ENCODE measurements around the gene TMED1. TPM values are rescaled to one million over a fixed set of nuclear protein-coding genes. Genes with fewer than 3 reads are reported as not detected.

Gene TMED1
- total RNA-seq, 1 experiment from 2014 or later: 32.3 TPM

DNA sequence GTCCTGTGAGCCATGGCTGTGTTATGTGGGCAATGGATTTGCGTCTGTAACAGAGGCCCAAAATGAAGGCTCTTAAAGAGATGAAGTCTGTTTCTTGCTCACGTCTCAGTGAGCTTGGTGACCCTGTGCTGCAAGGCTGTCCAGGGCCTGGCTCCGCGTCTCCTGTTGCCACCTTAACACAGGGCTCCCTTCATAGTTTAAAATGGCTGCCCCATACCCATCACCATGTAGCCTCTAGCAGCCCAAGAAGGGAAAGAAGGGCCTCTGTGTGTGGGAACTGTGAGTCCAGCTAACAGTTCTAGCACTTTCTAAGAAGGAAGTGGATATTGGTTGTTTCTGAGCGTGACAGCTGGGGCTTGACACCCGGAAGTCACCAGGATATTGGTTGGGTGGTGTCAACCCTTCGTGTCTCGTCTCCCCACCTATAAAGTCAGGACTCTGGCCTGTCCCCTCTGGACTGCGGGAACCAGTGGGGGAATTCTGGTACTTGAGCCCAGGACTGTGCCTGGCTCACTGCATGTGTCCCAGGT is 20.9 kb downstream of the TMED1 start:
- Histone ChIP-seq H3K9me3 (ENCODE audit: control insufficient read depth, low read depth, low read length) (no peaks in the 10 kb centered on the region), H3K4me2 (ENCODE audit: insufficient read depth, insufficient read length, low read length) (no peak overlapping the region)

More for the DNA sequence above, 20.9 kb downstream of the TMED1 start:
- TF ChIP-seq, protein P1, sequence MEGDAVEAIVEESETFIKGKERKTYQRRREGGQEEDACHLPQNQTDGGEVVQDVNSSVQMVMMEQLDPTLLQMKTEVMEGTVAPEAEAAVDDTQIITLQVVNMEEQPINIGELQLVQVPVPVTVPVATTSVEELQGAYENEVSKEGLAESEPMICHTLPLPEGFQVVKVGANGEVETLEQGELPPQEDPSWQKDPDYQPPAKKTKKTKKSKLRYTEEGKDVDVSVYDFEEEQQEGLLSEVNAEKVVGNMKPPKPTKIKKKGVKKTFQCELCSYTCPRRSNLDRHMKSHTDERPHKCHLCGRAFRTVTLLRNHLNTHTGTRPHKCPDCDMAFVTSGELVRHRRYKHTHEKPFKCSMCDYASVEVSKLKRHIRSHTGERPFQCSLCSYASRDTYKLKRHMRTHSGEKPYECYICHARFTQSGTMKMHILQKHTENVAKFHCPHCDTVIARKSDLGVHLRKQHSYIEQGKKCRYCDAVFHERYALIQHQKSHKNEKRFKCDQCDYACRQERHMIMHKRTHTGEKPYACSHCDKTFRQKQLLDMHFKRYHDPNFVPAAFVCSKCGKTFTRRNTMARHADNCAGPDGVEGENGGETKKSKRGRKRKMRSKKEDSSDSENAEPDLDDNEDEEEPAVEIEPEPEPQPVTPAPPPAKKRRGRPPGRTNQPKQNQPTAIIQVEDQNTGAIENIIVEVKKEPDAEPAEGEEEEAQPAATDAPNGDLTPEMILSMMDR (conservative IDR thresholded peaks at IDR 0.05): no peak
- Histone ChIP-seq H4K91ac (ENCODE audit: insufficient read length, low read depth, low read length) (no peak overlapping the region), H3K4me1 (ENCODE audit: insufficient read depth, low read length) (no peaks in the 10 kb centered on the region), H3K56ac (ENCODE audit: insufficient read length, low read depth, low read length) (no peak overlapping the region), H2AFZ (ENCODE audit: low read length) (no peak overlapping the region), H3T11ph (ENCODE audit: low read length) (no peak overlapping the region), H3K14ac (ENCODE audit: insufficient read depth, low read length) (no peak overlapping the region), H3K27me3 (ENCODE audit: insufficient read depth, low read length) (no peaks in the 10 kb centered on the region), H3K23me2 (ENCODE audit: insufficient read length, low read depth, low read length, poor library complexity, severe bottlenecking) (no peaks in the 10 kb centered on the region), H2BK120ac (ENCODE audit: low read depth, low read length, poor library complexity, severe bottlenecking) (no peak overlapping the region), H3K79me1 (ENCODE audit: insufficient read depth, low read depth, low read length, poor library complexity, severe bottlenecking) (no peaks in the 10 kb centered on the region), H3K23ac (ENCODE audit: insufficient read length, low read depth, low read length) (no peak overlapping the region), H2BK15ac (ENCODE audit: low read depth, low read length) (no peak overlapping the region), H4K8ac (replicated peaks; ENCODE audit: insufficient read length, low read depth, low read length) (no peak overlapping the region), H2BK12ac (ENCODE audit: insufficient read length, low read depth, low read length) (no peak overlapping the region), H4K5ac (ENCODE audit: insufficient read length, low read depth, low read length) (no peak overlapping the region), H3K18ac (ENCODE audit: insufficient read length, low read depth, low read length) (no peak overlapping the region), H2BK5ac (ENCODE audit: insufficient read length, low read length) (no peak overlapping the region), H3K4ac (ENCODE audit: low read depth, low read length) (no peak overlapping the region), H3K27ac (ENCODE audit: insufficient read length, low read depth, low read length) (no peak overlapping the region), H3K9ac (ENCODE audit: extremely low read depth, insufficient read length, low read length) (no peak overlapping the region), H4K20me1 (ENCODE audit: control insufficient read depth, insufficient read depth, insufficient read length) (no peaks in the 10 kb centered on the region), H2BK20ac (ENCODE audit: low read depth, low read length, poor library complexity, severe bottlenecking) (no peak overlapping the region), H2AK5ac (ENCODE audit: insufficient read length, low read length) (no peak overlapping the region), H3K79me2 (ENCODE audit: insufficient read depth, low read length) (no peaks in the 10 kb centered on the region)
- Mint-ChIP-seq H3K27me3 (ENCODE audit: low read depth) (no peaks in the 10 kb centered on the region; the same call in 1 of the 2 replicates), H3K27ac (no peak overlapping the region), H3K9me3 (no peaks in the 10 kb centered on the region), H3K4me3 (no peak overlapping the region), H3K36me3 (ENCODE audit: insufficient read depth in 1 of 3, low read depth in 3 of 3) (peaks cover 19 to 37% (median 24%) of the 10 kb centered on the region in 3 experiments), H3K4me1 (peaks cover 0 to 4% of the 10 kb centered on the region in 2 experiments; a peak in 1 of 4 replicates)
- DNase-seq: no peak
- WGBS (ENCODE audit: extremely low coverage, insufficient read length, low lambda C conversion rate): no CpG with 5 or more reads among the region's 9 CpGs

All from H9 (cell line).